Cardiac septum (tissue), 1 donor: Measurements from ENCODE around the gene TMEM179. TPM values are rescaled to one million over a fixed set of nuclear protein-coding genes. Genes with fewer than 3 reads are reported as not detected.

Experiments
- total RNA-seq: library from RNA; stranded (reverse); fragmentation: NEBNext Ultra II Directional; extraction: Animal tissue kit (Norgen Biotek cat#: 25700); gene quantifications from one replicate; pipeline ENCODE4 v1.2.1, GENCODE V29; 2021
- donor health status: DM: no; HTN: no; CAD: no.

Gene TMEM179
- total RNA-seq, 1 donor from 2014 or later = 0.89 TPM

Other genes with a start within 250 kb of the TMEM179 start
- 67.8 TPM for gene C14orf180, start 25.0 kb downstream of the TMEM179 start, total RNA-seq
- 41.2 TPM for gene INF2, start 84.8 kb upstream of the TMEM179 start, total RNA-seq
- gene ADSS1, start 119.5 kb upstream of the TMEM179 start, total RNA-seq = 114 TPM
- gene SIVA1, start 148.4 kb upstream of the TMEM179 start, total RNA-seq = 50.9 TPM
- 172 TPM for gene AKT1, start 191.0 kb upstream of the TMEM179 start, total RNA-seq
- gene ZBTB42, start 196.3 kb upstream of the TMEM179 start, total RNA-seq = 8.6 TPM